IMR-90 (cell line): Measurements from ENCODE around the gene KTN1. TPM values are rescaled to one million over a fixed set of nuclear protein-coding genes. Genes with fewer than 3 reads are reported as not detected.

Experiments used
- ATAC-seq: fragments of 200-7000 bp; cut with Tn5 transposase; 2 replicates; pipeline ENCODE4 v1.9.1; 2020; ENCODE audit warnings: low read depth, mild to moderate bottlenecking, moderate library complexity
- BruUV-seq: library from RNA; stranded (reverse); fragments of 400-500 nt; replicated peaks from 2 replicates; lab custom pipeline; 2021; lab: Mats Ljungman, UMichigan
- CTCF ChIA-PET: fragments of 300-600 bp; formaldehyde crosslinking; extraction: SDS; loops from one replicate; lab custom pipeline; 2021; ENCODE audit warnings: antibody characterized with exemption; lab: Yijun Ruan, JAX
- POLR2A ChIA-PET: fragments of 300-600 bp; sonication (Branson Sonifier 250); formaldehyde crosslinking; loops from one replicate; lab custom pipeline; 2022; ENCODE audit warnings: antibody characterized with exemption; ENCODE audit not compliant: unreplicated experiment; lab: Charles Lee
- DNase-seq: peaks from one replicate; pipeline ENCODE4 v3.0.0; 2013
- H2AFZ ChIP-seq: replicated peaks from 2 replicates; pipeline ENCODE3; 2013; ENCODE audit warnings: low read length, mild to moderate bottlenecking; ENCODE audit not compliant: poor library complexity
- H2AK5ac ChIP-seq: 2 replicates; pipeline ENCODE4 v1.6.1; 2013; ENCODE audit warnings: low read depth, low read length, inconsistent platforms
- H2AK9ac ChIP-seq: replicated peaks from 2 replicates; pipeline ENCODE3; 2013; ENCODE audit warnings: mild to moderate bottlenecking, low read depth, low read length, moderate library complexity; ENCODE audit not compliant: poor library complexity
- H2BK120ac ChIP-seq: 2 replicates; pipeline ENCODE4 v1.6.1; 2013; ENCODE audit warnings: low read depth, low read length, inconsistent platforms
- H2BK15ac ChIP-seq: 3 replicates; pipeline ENCODE4 v1.6.1; 2013; ENCODE audit warnings: low read depth, low read length, inconsistent platforms
- H2BK20ac ChIP-seq: 2 replicates; pipeline ENCODE4 v1.6.1; 2013; ENCODE audit warnings: low read depth, mild to moderate bottlenecking, inconsistent platforms, low read length, moderate library complexity
- H2BK5ac ChIP-seq: 2 replicates; pipeline ENCODE4 v1.6.1; 2013; ENCODE audit warnings: mild to moderate bottlenecking, low read depth, low read length, inconsistent platforms; ENCODE audit not compliant: poor library complexity, severe bottlenecking
- H3K14ac ChIP-seq: replicated peaks from 2 replicates; pipeline ENCODE4 v1.6.1; 2013; ENCODE audit warnings: low read depth, low read length, inconsistent platforms
- H3K18ac ChIP-seq: 2 replicates; pipeline ENCODE4 v1.6.1; 2013; ENCODE audit warnings: low read depth, low read length, control low read depth
- H3K23ac ChIP-seq: 2 replicates; pipeline ENCODE4 v1.6.1; 2013; ENCODE audit warnings: low read depth, low read length, inconsistent platforms
- H3K27ac ChIP-seq: 2 replicates; pipeline ENCODE4 v1.5.1; 2013; ENCODE audit warnings: mild to moderate bottlenecking, control low read depth, low read length; ENCODE audit not compliant: insufficient read depth
- H3K27me3 ChIP-seq: 2 replicates; pipeline ENCODE4 v1.6.1; 2013; ENCODE audit warnings: low read length; ENCODE audit not compliant: control insufficient read depth, insufficient read depth
- H3K36me3 ChIP-seq: 2 replicates; pipeline ENCODE4 v1.6.1; 2013; ENCODE audit warnings: low read length, mixed read lengths; ENCODE audit not compliant: control insufficient read depth, insufficient read depth
- H3K4ac ChIP-seq: 2 replicates; pipeline ENCODE4 v1.6.1; 2013; ENCODE audit warnings: low read depth, low read length, inconsistent platforms
- H3K4me1 ChIP-seq: 2 replicates; pipeline ENCODE4 v1.6.1; 2013; ENCODE audit warnings: low read length, mixed read lengths; ENCODE audit not compliant: control insufficient read depth, insufficient read depth
- H3K4me2 ChIP-seq: 2 replicates; pipeline ENCODE4 v1.6.1; 2013; ENCODE audit warnings: low read depth, mild to moderate bottlenecking, control low read depth, low read length, moderate library complexity
- H3K4me3 ChIP-seq: 2 replicates; pipeline ENCODE4 v1.5.1; 2013; ENCODE audit warnings: low read depth, mild to moderate bottlenecking, control low read depth, low read length, moderate library complexity; ENCODE audit not compliant: insufficient read depth
- H3K56ac ChIP-seq: 2 replicates; pipeline ENCODE4 v1.6.1; 2013; ENCODE audit warnings: low read length, inconsistent platforms; ENCODE audit not compliant: insufficient read depth; ENCODE audit errors: extremely low read depth
- H3K79me1 ChIP-seq, 2 experiments: 2 replicates each; pipeline ENCODE4 v1.6.1; 2013; ENCODE audit warnings: low read length in 2 of 2, inconsistent platforms in 1 of 2, low read depth in 1 of 2
- H3K9ac ChIP-seq: 2 replicates; pipeline ENCODE4 v1.6.1; 2013; ENCODE audit warnings: low read depth, low read length, control low read depth
- H3K9me1 ChIP-seq: 2 replicates; pipeline ENCODE4 v1.6.1; 2013; ENCODE audit warnings: low read length, inconsistent platforms; ENCODE audit not compliant: insufficient read depth
- H3K9me3 ChIP-seq: 2 replicates; pipeline ENCODE4 v1.6.1; 2013; ENCODE audit warnings: low read length; ENCODE audit not compliant: control insufficient read depth, insufficient read depth
- H4K20me1 ChIP-seq: 2 replicates; pipeline ENCODE4 v1.6.1; 2013; ENCODE audit warnings: low read length, inconsistent platforms; ENCODE audit not compliant: insufficient read depth
- H4K5ac ChIP-seq: 2 replicates; pipeline ENCODE4 v1.6.1; 2013; ENCODE audit warnings: mild to moderate bottlenecking, low read depth, low read length, control low read depth
- H4K8ac ChIP-seq, 2 experiments: 2 replicates each; pipeline ENCODE4 v1.6.1; 2013; ENCODE audit warnings: low read depth in 2 of 2, low read length in 2 of 2, control low read depth in 1 of 2, inconsistent platforms in 1 of 2
- H4K91ac ChIP-seq: 2 replicates; pipeline ENCODE4 v1.6.1; 2013; ENCODE audit warnings: low read depth, low read length, inconsistent platforms; ENCODE audit not compliant: insufficient read depth
- CEBPB ChIP-seq: IDR thresholded peaks from 2 replicates; pipeline ENCODE4 v1.6.1; 2012; ENCODE audit warnings: low read depth, low read length, improper control_type of control experiment
- CHD1 ChIP-seq: IDR thresholded peaks from 2 replicates; pipeline ENCODE4 v1.6.1; 2012; ENCODE audit warnings: low read depth, low read length, improper control_type of control experiment
- CTCF ChIP-seq: conservative IDR thresholded peaks from 2 replicates; pipeline ENCODE4 v1.5.1; 2012; ENCODE audit warnings: mild to moderate bottlenecking, low read depth, low read length, improper control_type of control experiment
- MAFK ChIP-seq: IDR thresholded peaks from 2 replicates; pipeline ENCODE4 v1.6.1; 2012; ENCODE audit warnings: low read depth, low read length, improper control_type of control experiment
- MAZ ChIP-seq: IDR thresholded peaks from 2 replicates; pipeline ENCODE4 v1.6.1; 2012; ENCODE audit warnings: low read depth, mild to moderate bottlenecking, low read length, improper control_type of control experiment, moderate library complexity, borderline replicate concordance
- POLR2A ChIP-seq: IDR thresholded peaks from 2 replicates; pipeline ENCODE4 v1.6.1; 2012; ENCODE audit warnings: mild to moderate bottlenecking, low read depth, low read length
- RAD21 ChIP-seq: IDR thresholded peaks from 2 replicates; pipeline ENCODE4 v1.6.1; 2012; ENCODE audit warnings: low read length, improper control_type of control experiment
- RCOR1 ChIP-seq: IDR thresholded peaks from 2 replicates; pipeline ENCODE4 v1.6.1; 2012; ENCODE audit warnings: mild to moderate bottlenecking, low read length, improper control_type of control experiment; ENCODE audit not compliant: insufficient replicate concordance
- RFX5 ChIP-seq: IDR thresholded peaks from 2 replicates; pipeline ENCODE4 v1.8.0; 2012; ENCODE audit warnings: low read depth, mild to moderate bottlenecking, low read length, moderate library complexity
- SMC3 ChIP-seq: fragments of 150-350 bp; IDR thresholded peaks from 2 replicates; pipeline ENCODE4 v1.6.1; 2016; ENCODE audit warnings: low read depth, mild to moderate bottlenecking, antibody characterized with exemption, low read length, moderate library complexity
- USF2 ChIP-seq: fragments of 150-350 bp; IDR thresholded peaks from 2 replicates; pipeline ENCODE4 v1.6.1; 2017; ENCODE audit warnings: mild to moderate bottlenecking, antibody characterized with exemption, low read length, low read depth
- WGBS, 2 experiments: methylation state at CpG; one replicate each; pipeline versions ENCODE4 v1.1.5 to v1.1.7; 2013; ENCODE audit warnings: missing lambda C conversion rate in 2 of 2; ENCODE audit not compliant: insufficient read length in 1 of 2; ENCODE audit errors: extremely low coverage in 2 of 2; 5-methylcytosine and 5-hydroxymethylcytosine counted together
- dilution Hi-C: fragments of 300-500 bp; cut with HindIII; formaldehyde crosslinking; loops from one replicate; pipeline ENCODE4 v1.14.3; 2018; ENCODE audit warnings: low sequenced_read_pairs; ENCODE audit not compliant: unreplicated experiment
- in situ Hi-C: fragments of 300-500 bp; cut with MboI; formaldehyde crosslinking; loops from 3 replicates; pipeline ENCODE4 v1.14.3; 2019; ENCODE audit warnings: low sequenced_read_pairs, inconsistent platforms, mixed read lengths
- intact Hi-C: fragments of 100-400 bp; cut with micrococcal nuclease; formaldehyde crosslinking; loops from 2 replicates; pipeline ENCODE4 v1.10.0; 2022
- polyA plus RNA-seq, 3 experiments: library from polyadenylated mRNA; depleted of rRNA; stranded (reverse); fragments of >200 nt; gene quantifications; 2 replicates each; pipeline ENCODE4 v1.2.3, GENCODE V29; 2012; ENCODE audit warnings: low replicate concordance in 1 of 3
- total RNA-seq: library from RNA; depleted of rRNA; stranded (reverse); fragments of >200 nt; gene quantifications from 2 replicates; pipeline ENCODE4 v1.2.3, GENCODE V29; 2012
- TF ChIP-seq, protein P1 (sequence below): fragments of 150-350 bp; IDR thresholded peaks from 2 replicates; pipeline ENCODE4 v1.6.1; 2016; ENCODE audit warnings: low read depth, mild to moderate bottlenecking, low read length, moderate library complexity, borderline replicate concordance

KTN1 gene
- total and polyA plus RNA-seq, 2 of the 4 experiments (the other 2 are of a cell fraction) = 42.1 to 57.2 TPM

- Histone ChIP-seq H3K27me3 (no peaks in the 10 kb centered on the region), H3K9me1 (peaks cover 4% of the 10 kb centered on the region), H3K4ac (no peak overlapping the region), H4K8ac (no peak overlapping the region), H4K91ac (no peak overlapping the region), H2AK5ac (no peak overlapping the region), H3K4me1 (peaks cover 3% of the 10 kb centered on the region; the same call in 1 of the 2 replicates), H4K5ac (no peak overlapping the region), H3K4me3 (no peak overlapping the region), H3K23ac (no peak overlapping the region), H3K14ac (no peak overlapping the region), H3K9me3 (no peaks in the 10 kb centered on the region), H3K79me1 (no peaks in the 10 kb centered on the region), H2BK20ac (no peak overlapping the region), H2BK15ac (no peak overlapping the region), H3K18ac (no peak overlapping the region), H2BK5ac (no peak overlapping the region), H3K27ac (no peak overlapping the region), H2AFZ (no peak overlapping the region), H3K36me3 (no peaks in the 10 kb centered on the region), H2BK120ac (no peak overlapping the region), H2AK9ac (no peak overlapping the region), H3K4me2 (no peak overlapping the region), H4K20me1 (no peaks in the 10 kb centered on the region; the same call in 1 of the 2 replicates), H3K9ac (no peak overlapping the region), H3K56ac (no peak overlapping the region)
- BruUV-seq = no TSS peak
- DNase-seq (no peak), ATAC-seq (no peak)
- WGBS, 2 experiments = no CpG with 5 or more reads among the region's 3 CpGs
- in situ Hi-C loops = no loop called here
- intact Hi-C loops = no loop called here
- POLR2A ChIA-PET = no interaction called here
- dilution Hi-C loops = no loop called here
- TF ChIP-seq CEBPB (no peak), CHD1 (no peak), RFX5 (no peak), MAFK (no peak), MAZ (no peak), CTCF (no peak), SMC3 (no peak), RAD21 (no peak), USF2 (no peak), POLR2A (no peak), RCOR1 (no peak)
- TF ChIP-seq, protein P1, sequence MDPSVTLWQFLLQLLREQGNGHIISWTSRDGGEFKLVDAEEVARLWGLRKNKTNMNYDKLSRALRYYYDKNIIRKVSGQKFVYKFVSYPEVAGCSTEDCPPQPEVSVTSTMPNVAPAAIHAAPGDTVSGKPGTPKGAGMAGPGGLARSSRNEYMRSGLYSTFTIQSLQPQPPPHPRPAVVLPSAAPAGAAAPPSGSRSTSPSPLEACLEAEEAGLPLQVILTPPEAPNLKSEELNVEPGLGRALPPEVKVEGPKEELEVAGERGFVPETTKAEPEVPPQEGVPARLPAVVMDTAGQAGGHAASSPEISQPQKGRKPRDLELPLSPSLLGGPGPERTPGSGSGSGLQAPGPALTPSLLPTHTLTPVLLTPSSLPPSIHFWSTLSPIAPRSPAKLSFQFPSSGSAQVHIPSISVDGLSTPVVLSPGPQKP = no peak
- CTCF ChIA-PET = no interaction called here
These were observed 17.9 kb upstream of the KTN1 start for GRCh38 chr14:55562135-55562534.
